ENCODE data around the gene SKIC3.

SKIC3 gene

DNA sequence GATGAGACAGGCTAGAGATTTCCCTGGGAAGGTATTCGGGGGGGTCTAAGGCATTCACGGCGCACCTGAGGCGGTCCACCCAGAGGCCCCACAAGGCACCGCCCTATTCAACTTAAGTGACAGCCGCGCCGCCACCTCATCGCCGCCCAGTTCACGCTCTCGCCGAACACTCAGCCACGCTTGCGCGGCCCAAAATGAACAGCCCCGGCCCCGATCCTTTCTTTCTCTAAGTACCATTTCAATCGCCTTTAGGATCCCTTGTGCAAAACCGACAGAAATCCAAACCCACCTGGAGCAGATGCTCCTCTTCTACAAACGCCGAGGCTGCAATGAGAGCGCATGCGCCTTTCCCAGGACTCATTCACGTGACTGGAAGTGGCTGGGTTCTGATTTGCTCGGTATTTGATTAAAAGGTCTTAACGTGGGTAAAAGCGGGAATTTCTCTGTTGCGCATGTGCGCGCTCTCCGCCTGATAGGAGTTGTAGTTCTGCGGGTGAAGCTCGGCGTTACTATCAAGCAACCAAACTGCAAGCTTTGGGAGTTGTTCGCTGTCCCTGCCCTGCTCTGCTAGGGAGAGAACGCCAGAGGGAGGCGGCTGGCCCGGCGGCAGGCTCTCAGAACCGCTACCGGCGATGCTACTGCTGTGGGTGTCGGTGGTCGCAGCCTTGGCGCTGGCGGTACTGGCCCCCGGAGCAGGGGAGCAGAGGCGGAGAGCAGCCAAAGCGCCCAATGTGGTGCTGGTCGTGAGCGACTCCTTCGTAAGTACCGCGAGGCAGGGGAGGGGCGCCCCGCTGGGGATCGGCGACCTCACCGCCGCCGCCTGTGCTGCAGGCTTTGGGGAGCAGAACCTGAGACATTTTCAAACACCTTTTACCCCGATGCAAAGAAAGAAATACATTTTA is at the start of gene SKIC3, which contains the start of gene ARSK:
TSS of gene SKIC3 (minus strand) at position 331 of the 902 bp plus-strand sequence. CDS start 7,827 bp downstream, outside the sequence.
TSS of gene ARSK (plus strand) at position 455 of the 902 bp plus-strand sequence. CDS start at position 633, 178 bp downstream.
- intact Hi-C loops (cut with DNase I), result no loop called here
- peak; percentile 89 to 99 (median 93) for DNase-seq

- intact Hi-C loops (cut with DNase I), result no loop called here
- no peak for DNase-seq
Observed at GRCh38 chr5:95600557-95600956, 45.8 kb upstream of the SKIC3 start.

GRCh38 chr5:95599252-95599651 is 44.5 kb upstream of the SKIC3 start:
- DNase-seq, result no peak
- intact Hi-C loops (cut with DNase I), result no loop called here

DNA sequence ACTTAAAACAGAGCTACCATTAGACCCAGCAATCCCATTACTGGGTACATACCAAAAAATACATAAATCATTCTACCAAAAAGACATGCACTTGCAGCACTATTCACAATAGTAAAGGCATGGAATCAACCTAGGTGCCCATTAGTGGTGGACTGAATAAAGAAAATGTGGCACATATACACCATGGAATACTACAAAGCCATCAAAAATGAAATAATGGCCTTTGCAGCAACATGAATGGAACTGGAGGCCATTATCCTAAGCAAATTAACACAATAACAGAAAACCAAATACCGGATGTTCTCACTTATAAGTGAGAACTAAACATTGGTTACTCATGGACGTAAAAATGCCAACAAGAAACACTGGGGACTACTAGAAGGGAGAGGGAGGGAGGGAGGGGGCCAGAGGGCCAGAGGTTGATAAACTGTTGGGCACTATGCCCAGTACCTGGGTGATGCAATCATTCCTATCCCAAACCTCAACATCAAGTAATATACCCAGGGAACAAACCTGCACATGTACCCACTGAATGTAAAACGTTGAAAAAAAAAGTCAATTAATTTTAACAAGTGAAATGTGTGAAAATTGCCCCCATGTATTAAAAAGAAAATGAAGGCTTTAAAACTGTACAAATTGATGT is 40.6 kb upstream of the SKIC3 start:
- DNase-seq, result no peak
- intact Hi-C loops (cut with DNase I), result no loop called here

DNA sequence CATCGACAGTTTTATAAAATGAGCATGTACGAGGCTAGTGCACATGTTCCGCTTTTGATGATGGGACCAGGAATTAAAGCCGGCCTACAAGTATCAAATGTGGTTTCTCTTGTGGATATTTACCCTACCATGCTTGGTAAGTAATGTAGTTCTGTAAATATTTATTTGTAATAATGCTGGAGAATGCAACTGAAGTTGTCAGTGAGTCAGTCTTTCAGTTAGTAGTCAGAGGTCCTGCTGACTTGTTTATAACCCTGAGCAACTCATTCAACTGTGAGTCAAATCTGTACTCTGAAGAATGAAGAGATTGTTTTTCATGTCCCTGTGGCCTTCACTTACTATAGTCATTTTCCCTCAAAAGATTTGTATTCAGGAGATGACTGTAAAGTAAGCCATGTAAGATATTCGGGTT is 36.7 kb upstream of the SKIC3 start:
- intact Hi-C loops (cut with DNase I), result no loop called here
- no peak for DNase-seq

DNA sequence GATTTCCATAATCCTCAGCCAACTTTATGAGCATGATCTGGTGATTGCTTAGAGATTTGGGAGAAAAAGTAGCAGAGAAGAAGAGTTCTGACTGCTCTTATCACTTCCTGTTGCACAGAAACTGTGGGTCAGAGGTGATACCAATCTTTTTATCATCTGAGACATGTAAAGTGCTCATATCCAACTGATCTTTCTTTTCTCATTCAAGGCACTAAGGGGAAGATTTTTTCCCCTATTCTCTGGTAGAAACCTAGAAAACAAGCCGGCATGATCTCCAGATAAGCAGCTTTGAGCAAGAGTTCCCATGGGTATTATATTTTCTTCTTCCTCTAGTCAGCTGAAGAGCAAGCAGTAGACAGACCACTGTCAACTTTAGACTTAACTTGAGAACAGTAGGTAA is 36.1 kb upstream of the SKIC3 start:
- intact Hi-C loops (cut with DNase I), result no loop called here
- no peak for DNase-seq

- intact Hi-C loops (cut with DNase I), result no loop called here
- DNase-seq, result no peak
Observed at GRCh38 chr5:95583992-95584391, 29.2 kb upstream of the SKIC3 start.

DNA sequence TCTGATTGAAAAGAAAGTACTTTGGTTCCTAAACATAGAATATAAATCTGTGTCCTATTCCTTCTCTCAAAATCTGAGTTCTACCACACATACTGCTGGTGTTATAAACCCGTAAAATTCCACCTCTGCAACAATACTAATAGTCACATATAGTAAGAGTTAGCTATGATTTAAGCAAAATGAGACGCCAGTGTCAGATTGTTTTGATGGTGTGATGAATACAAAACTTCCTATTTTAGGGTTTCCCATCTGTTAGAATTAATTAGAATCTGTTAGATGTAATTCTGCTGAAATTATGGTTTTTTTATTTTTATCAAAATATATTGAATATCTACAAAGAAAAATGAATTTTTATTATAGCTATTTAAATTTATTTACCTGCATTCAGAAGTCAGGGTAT is 26.8 kb upstream of the SKIC3 start:
- intact Hi-C loops (cut with DNase I), result no loop called here
- DNase-seq, result no peak

GRCh38 chr5:95572016-95572415 is 17.2 kb upstream of the SKIC3 start:
- DNase-seq, result no peak
- intact Hi-C loops (cut with DNase I), result no loop called here

DNA sequence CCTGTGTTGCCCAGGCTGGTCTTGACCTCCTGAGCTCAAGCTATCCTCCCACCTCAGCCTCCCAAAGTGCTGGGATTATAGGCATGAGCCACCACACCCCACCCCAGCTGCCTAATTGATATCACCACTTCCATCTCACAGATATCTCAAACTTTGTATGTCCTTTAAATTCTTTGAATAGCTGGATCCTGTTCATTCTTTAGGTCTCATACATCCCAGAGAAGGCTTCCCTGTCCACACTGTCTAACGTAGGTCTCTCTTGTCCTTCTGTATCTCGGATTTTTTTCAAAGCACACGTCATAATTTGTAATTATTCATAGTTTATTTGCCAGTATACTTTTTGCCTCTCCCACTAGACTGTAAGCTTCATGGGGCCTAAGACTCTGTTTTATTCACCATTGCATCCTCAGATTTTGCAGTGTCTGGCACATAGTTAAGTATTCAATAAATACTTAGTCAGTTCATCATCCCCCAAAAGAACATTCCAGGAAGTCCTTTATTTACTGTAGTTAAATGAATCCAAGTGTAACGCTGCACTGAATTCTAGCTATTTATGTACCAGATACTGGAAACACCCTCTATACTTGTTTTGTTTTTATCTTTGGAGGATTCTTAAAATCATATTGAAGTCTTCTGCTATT is 10.6 kb upstream of the SKIC3 start:
- DNase-seq, result no peak
- intact Hi-C loops (cut with DNase I), result no loop called here

GRCh38 chr5:95564450-95564849 is 9.7 kb upstream of the SKIC3 start:
- DNase-seq, result no peak
- intact Hi-C loops (cut with DNase I), result no loop called here

DNA sequence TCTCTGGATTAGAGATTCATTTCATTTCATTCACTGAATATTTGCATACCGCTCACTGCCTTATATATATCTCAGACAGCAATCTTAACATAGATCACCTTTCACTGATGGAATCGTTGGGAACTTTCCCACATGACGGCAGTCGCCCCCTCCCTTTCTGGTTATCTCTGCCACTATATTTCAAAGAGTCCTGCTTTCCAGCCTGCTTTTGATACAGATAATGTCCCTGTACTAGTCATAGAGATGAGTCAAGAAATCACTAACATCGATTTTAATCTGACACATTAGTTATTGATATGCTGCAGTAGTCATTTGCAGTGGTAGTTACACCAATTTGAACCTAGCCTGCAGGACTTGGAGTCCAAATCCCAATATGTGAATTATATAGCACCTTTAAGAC is 8.6 kb upstream of the SKIC3 start:
- DNase-seq, result no peak
- intact Hi-C loops (cut with DNase I), result no loop called here

DNA sequence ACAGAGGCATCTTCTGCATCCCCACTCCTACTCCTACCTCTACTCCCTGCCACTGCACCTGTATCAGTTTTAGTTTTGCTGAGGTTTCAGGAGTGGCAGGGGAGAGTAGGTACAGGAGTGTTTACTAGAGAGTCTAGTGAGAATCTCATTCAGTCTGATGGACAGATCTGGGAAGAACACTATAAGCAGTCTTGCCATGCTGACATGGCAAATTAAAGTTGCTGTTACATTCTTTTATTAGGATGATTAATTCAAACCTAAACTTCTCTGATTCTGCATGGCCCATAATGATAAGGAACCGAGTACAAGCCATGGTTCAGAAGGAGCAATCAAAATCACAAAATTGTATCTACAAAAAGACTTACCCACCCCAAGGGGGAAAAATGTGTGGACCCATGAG is 7.5 kb upstream of the SKIC3 start:
- intact Hi-C loops (cut with DNase I), result no loop called here
- DNase-seq, result no peak

- intact Hi-C loops (cut with DNase I), result no loop called here
- DNase-seq, result no peak
Observed at GRCh38 chr5:95557841-95558240, 3.1 kb upstream of the SKIC3 start.

DNA sequence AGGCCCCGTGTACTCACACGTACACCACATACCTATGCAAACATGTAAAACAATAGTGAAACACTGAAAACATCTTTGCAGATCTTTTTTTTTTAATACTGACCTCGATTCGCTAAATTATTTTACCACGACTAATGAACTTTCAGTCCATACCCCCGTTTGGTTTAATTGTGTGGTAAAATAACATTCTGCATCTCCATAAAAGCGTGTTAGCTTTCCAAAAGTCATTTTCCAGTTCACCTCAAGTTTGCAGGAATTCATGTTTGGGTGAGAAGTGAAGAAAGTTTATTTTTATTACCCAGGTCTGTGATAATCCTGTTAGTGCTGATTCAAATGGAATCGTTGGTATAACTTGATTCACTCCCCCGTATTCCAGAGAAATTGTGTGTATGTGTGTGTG is 776 bp upstream of the SKIC3 start:
- intact Hi-C loops (cut with DNase I), result no loop called here

DNA sequence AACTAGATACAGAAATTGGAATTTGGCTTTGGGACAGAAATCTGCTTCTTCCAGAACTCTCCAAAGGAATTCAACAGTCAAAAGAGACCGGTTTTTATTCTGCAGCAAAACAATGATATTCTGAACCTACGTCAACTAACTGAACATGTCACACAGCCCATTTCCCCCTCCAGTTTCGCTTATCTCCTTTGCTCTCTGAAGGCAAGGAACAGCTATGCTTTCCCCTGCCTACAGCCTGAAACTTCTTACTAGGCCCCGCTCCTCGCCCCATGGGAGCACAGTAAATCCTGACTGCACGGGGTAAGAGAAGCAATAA is 488 bp downstream of the SKIC3 start:
- DNase-seq, result no peak
- intact Hi-C loops (cut with DNase I), result no loop called here

More for the DNA sequence above, 776 bp upstream of the SKIC3 start:
- no peak for DNase-seq

DNA sequence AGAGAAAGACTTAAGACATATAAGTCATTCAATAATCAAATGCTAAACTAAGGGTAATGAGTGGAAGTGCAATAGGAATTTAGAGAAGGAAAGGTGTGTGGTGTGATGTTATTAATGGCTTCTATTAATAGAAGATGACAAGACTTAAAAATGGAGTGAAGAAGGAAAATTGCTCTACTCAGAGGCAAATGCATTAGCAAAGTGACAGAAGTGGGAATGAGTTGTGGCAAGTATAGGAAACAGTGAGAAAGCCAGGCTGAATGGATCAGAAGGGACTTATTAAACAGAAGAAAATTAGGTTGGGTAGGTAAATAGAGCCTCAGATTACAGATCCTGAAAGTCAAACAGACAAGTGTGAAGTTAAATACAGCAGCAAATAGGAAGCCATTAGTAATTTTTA is 5.7 kb downstream of the SKIC3 start:
- intact Hi-C loops (cut with DNase I), result no loop called here
- DNase-seq, result no peak

- intact Hi-C loops (cut with DNase I), result no loop called here
- no peak for DNase-seq
Observed at GRCh38 chr5:95543017-95543705, 11.6 kb downstream of the SKIC3 start.

GRCh38 chr5:95537501-95537900 is 17.3 kb downstream of the SKIC3 start:
- intact Hi-C loops (cut with DNase I), result no loop called here
- DNase-seq, result no peak

GRCh38 chr5:95533761-95534160 is 21.0 kb downstream of the SKIC3 start:
- no peak for DNase-seq
- intact Hi-C loops (cut with DNase I), result no loop called here

- DNase-seq, result no peak
- intact Hi-C loops (cut with DNase I), result no loop called here
Observed at GRCh38 chr5:95533106-95533505, 21.7 kb downstream of the SKIC3 start.

Measured in posterior cingulate gyrus (tissue), 11 donors.